Measurements from ENCODE around the gene ZNF598. TPM values are rescaled to one million over a fixed set of nuclear protein-coding genes. Genes with fewer than 3 reads are reported as not detected.
A peak's percentile ranks its signal among the peaks of the same experiment; 100 is the strongest.

Gene ZNF598
- total and polyA plus RNA-seq, 10 of the 15 experiments (the other 5 are each of a cell fraction or from before 2014, with no cell fraction given): 0.08 to 74.0 (median 14.4) TPM

DNA sequence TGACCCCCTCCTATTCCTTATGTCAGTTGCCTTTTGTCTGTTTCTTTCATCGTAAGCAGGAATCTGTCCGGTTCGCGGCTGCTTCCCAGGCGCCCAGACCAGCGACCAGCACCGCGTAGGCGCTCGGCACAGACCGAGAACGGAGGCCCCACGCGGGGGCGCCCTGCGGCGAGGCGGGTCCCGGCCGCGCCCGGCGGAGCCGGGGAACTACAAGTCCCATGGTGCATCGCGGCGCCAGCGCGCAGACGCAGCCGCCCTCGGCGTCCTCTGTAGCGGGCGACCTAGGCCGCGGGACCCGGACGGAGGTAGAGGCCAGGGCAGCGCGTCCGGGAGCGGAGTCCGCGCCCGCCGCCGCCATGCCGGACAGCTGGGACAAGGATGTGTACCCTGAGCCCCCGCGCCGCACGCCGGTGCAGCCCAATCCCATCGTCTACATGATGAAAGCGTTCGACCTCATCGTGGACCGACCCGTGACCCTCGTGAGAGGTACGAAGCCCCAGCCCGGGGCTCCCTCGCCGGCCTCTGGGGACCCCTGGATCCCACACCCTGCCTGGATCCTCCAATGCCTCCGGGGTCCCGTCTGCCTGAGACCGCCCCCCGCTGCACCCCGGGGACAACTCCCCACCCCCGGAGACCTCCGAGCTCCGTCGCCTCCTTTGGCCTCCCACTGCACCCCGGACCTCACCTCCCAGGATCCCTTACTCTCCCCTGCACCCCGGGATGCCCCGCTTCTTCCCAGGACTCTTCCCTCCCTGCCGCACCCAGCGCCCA is 50.2 kb downstream of the ZNF598 start, which contains the start of gene NDUFB10 (continued):
- TF ChIP-seq, protein P1, sequence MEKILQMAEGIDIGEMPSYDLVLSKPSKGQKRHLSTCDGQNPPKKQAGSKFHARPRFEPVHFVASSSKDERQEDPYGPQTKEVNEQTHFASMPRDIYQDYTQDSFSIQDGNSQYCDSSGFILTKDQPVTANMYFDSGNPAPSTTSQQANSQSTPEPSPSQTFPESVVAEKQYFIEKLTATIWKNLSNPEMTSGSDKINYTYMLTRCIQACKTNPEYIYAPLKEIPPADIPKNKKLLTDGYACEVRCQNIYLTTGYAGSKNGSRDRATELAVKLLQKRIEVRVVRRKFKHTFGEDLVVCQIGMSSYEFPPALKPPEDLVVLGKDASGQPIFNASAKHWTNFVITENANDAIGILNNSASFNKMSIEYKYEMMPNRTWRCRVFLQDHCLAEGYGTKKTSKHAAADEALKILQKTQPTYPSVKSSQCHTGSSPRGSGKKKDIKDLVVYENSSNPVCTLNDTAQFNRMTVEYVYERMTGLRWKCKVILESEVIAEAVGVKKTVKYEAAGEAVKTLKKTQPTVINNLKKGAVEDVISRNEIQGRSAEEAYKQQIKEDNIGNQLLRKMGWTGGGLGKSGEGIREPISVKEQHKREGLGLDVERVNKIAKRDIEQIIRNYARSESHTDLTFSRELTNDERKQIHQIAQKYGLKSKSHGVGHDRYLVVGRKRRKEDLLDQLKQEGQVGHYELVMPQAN (conservative IDR thresholded peaks at IDR 0.05): peak; percentile 84
- TF ChIP-seq TCF7 (IDR thresholded peaks at IDR 0.05; ENCODE audit: borderline replicate concordance) (no peak), SMARCA5 (IDR thresholded peaks at IDR 0.05) (peak; percentile 90; the same call in 1 of the 2 replicates), POU2F2 (IDR thresholded peaks at IDR 0.05; ENCODE audit: borderline replicate concordance, low read depth, low read length) (peak; percentile 59; the same call in 1 of the 3 replicates), NR2F1 (conservative IDR thresholded peaks at IDR 0.05) (peak; percentile 93), BRCA1 (IDR thresholded peaks at IDR 0.05; ENCODE audit: low read depth, low read length) (no peak), GATAD2B (conservative IDR thresholded peaks at IDR 0.05; ENCODE audit: low read depth) (peak; percentile 92), RB1 (IDR thresholded peaks at IDR 0.05; ENCODE audit: borderline replicate concordance) (peak; percentile 88; the same call in 1 of the 2 replicates), ZNF384 (IDR thresholded peaks at IDR 0.05; ENCODE audit: borderline replicate concordance, low read depth, low read length) (no peak), SREBF1 (IDR thresholded peaks at IDR 0.05; ENCODE audit: low read length) (peak; percentile 62), SIX5 (IDR thresholded peaks at IDR 0.05; ENCODE audit: low read depth, low read length, severe bottlenecking) (peak; percentile 88), PAX5 (IDR thresholded peaks at IDR 0.05; ENCODE audit: borderline replicate concordance, low read depth, low read length) (no peak), POLR2A (IDR thresholded peaks at IDR 0.05; ENCODE audit: low read depth, low read length) (peak; percentile 91), ZNF207 (IDR thresholded peaks at IDR 0.05; ENCODE audit: borderline replicate concordance) (peak; percentile 74; the same call in 1 of the 2 replicates), HDGF (IDR thresholded peaks at IDR 0.05) (no peak; the same call in 1 of the 2 replicates), RUNX3 (IDR thresholded peaks at IDR 0.05; ENCODE audit: low read length) (peak; percentile 69), NFYB (IDR thresholded peaks at IDR 0.05; ENCODE audit: insufficient read depth, low read depth, low read length) (no peak), YBX1 (IDR thresholded peaks at IDR 0.05) (no peak), TBL1XR1 (IDR thresholded peaks at IDR 0.05; ENCODE audit: low read depth, low read length) (peak; percentile 66; the same call in 1 of the 2 replicates)
- TF ChIP-seq, protein P2, sequence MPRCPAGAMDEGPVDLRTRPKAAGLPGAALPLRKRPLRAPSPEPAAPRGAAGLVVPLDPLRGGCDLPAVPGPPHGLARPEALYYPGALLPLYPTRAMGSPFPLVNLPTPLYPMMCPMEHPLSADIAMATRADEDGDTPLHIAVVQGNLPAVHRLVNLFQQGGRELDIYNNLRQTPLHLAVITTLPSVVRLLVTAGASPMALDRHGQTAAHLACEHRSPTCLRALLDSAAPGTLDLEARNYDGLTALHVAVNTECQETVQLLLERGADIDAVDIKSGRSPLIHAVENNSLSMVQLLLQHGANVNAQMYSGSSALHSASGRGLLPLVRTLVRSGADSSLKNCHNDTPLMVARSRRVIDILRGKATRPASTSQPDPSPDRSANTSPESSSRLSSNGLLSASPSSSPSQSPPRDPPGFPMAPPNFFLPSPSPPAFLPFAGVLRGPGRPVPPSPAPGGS (IDR thresholded peaks at IDR 0.05; ENCODE audit: borderline replicate concordance, insufficient read depth, low read depth, low read length, poor library complexity, severe bottlenecking): no peak
- TF ChIP-seq, protein P3, sequence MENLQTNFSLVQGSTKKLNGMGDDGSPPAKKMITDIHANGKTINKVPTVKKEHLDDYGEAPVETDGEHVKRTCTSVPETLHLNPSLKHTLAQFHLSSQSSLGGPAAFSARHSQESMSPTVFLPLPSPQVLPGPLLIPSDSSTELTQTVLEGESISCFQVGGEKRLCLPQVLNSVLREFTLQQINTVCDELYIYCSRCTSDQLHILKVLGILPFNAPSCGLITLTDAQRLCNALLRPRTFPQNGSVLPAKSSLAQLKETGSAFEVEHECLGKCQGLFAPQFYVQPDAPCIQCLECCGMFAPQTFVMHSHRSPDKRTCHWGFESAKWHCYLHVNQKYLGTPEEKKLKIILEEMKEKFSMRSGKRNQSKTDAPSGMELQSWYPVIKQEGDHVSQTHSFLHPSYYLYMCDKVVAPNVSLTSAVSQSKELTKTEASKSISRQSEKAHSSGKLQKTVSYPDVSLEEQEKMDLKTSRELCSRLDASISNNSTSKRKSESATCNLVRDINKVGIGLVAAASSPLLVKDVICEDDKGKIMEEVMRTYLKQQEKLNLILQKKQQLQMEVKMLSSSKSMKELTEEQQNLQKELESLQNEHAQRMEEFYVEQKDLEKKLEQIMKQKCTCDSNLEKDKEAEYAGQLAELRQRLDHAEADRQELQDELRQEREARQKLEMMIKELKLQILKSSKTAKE (IDR thresholded peaks at IDR 0.05; ENCODE audit: low read depth, poor library complexity, severe bottlenecking): no peak
- TF ChIP-seq, protein P4, sequence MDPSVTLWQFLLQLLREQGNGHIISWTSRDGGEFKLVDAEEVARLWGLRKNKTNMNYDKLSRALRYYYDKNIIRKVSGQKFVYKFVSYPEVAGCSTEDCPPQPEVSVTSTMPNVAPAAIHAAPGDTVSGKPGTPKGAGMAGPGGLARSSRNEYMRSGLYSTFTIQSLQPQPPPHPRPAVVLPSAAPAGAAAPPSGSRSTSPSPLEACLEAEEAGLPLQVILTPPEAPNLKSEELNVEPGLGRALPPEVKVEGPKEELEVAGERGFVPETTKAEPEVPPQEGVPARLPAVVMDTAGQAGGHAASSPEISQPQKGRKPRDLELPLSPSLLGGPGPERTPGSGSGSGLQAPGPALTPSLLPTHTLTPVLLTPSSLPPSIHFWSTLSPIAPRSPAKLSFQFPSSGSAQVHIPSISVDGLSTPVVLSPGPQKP (IDR thresholded peaks at IDR 0.05; ENCODE audit: low read depth, low read length): 0 out of 2 replicates have a peak, but pooled peaks have one; percentile 16
- TF ChIP-seq, protein P5, sequence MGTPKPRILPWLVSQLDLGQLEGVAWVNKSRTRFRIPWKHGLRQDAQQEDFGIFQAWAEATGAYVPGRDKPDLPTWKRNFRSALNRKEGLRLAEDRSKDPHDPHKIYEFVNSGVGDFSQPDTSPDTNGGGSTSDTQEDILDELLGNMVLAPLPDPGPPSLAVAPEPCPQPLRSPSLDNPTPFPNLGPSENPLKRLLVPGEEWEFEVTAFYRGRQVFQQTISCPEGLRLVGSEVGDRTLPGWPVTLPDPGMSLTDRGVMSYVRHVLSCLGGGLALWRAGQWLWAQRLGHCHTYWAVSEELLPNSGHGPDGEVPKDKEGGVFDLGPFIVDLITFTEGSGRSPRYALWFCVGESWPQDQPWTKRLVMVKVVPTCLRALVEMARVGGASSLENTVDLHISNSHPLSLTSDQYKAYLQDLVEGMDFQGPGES (IDR thresholded peaks at IDR 0.05): 0 out of 2 replicates have a peak, but pooled peaks have one; percentile 57
